ENCODE results near the gene MADCAM1. TPM values are rescaled to one million over a fixed set of nuclear protein-coding genes. Genes with fewer than 3 reads are reported as not detected.

The MADCAM1 gene
- total RNA-seq, 1 experiment from 2014 or later, result not detected

DNA sequence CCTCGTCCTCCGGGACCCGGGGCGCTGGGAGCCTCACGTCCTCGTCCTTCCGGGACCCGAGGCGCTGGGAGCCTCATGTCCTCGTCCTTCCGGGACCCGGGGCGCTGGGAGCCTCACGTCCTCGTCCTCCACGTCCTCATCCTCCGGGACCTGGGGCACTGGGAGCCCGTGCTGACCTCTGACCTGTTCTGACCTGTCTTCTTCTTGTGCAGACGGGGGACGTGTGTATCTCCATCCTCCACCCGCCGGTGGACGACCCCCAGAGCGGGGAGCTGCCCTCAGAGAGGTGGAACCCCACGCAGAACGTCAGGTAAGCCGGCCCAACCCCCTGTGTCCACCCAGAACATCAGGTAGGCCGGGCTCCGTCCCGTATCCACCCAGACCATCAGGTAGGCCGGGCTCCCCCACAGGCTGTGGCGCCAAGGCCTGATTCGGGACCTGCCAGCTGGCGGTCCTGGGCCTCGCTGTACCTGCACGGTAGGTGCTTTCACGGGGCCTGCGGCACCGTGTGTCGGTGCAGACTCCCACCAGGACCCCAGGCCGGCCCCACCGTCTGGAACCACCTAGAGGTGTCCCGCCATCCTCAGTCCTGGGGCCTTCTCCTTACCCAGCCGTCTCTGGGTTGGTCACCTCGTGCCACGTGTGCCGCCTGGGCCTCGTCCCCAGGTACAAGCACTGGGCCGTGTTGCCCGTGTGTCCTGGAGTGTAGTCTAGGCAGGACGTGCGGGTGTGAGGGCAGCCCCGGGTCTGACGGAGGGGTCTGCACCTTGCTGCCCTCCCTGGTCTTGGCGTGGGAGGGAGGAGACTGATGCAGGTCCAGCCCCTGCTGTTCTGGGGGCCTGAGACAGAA lies 40.0 kb downstream of the MADCAM1 start:
- no peak for DNase-seq (ENCODE audit: low read depth, low spot score)
- in situ Hi-C loops (cut with HindIII; ENCODE audit: low pct_unique_long_range_greater_than_20kb, low sequenced_read_pairs), result no loop called here

DNA sequence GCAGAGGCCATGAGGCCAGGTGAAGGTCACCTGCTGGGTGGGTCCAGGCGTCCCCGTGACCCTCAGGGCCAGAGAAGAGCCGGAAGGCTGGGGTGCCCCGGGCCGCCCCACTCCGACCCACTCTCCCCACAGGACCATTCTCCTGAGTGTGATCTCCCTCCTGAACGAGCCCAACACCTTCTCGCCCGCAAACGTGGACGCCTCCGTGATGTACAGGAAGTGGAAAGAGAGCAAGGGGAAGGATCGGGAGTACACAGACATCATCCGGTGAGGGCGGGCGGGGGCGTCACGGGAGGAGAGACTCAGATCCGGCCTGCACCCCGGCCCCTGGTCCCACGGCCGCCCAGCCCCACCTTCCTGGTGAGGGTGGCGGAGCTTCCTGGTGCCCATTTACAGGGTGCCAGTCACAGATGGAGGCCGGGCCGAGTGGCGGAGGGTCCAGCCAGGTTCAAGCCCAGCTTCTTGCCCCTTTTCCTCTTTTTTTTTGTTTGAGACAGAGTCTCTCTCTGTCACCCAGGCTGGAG lies 40.7 kb downstream of the MADCAM1 start:
- no peak for DNase-seq (ENCODE audit: low read depth, low spot score)
- in situ Hi-C loops (cut with HindIII; ENCODE audit: low pct_unique_long_range_greater_than_20kb, low sequenced_read_pairs), result no loop called here

DNA sequence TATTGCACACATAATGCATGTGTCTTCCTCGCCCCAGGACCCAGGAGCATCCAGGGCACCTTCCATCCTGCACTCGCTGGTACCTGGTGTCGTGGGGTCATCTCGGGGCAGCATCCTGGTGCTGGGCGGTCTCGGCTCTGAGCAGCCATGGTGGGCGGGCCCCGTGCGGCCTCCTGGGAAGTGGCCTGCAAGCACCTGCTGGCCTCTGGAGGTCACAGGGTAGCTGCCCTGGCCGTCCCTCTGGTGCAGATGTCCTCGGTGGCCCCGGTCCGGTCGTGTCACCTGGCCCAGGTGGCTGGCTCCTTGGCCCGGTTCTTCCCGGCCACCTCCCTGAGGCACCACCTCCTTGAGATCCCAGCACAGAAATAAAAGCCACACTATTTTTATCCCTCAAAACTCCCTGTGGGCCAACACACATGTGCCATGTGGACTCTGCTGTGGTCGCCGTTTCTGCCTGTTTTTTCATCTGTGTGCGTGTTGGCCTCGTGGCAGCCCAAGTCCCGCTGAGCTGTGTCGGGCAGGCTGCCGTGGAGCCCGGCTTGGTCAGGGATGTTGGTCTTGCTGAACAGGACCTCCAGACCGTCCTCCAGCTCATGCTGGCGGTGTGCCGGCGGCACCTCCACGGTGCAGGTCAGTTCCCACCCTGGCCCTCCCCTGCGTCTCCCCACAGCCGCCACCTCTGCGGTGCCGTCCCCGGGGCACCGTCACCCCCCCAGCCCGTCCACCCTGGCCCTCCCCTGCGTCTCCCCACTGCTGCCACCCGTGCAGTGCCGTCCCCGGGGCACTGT lies 42.5 kb downstream of the MADCAM1 start:
- in situ Hi-C loops (cut with HindIII; ENCODE audit: low pct_unique_long_range_greater_than_20kb, low sequenced_read_pairs), result no loop called here
- DNase-seq (ENCODE audit: low read depth, low spot score), result no peak

GRCh38 chr19:539429-540030 lies 43.2 kb downstream of the MADCAM1 start:
- in situ Hi-C loops (cut with HindIII; ENCODE audit: low pct_unique_long_range_greater_than_20kb, low sequenced_read_pairs), result no loop called here
- DNase-seq (ENCODE audit: low read depth, low spot score), result no peak

- no peak for DNase-seq (ENCODE audit: low read depth, low spot score)
- in situ Hi-C loops (cut with HindIII; ENCODE audit: low pct_unique_long_range_greater_than_20kb, low sequenced_read_pairs), result no loop called here
These were observed 44.8 kb downstream of the MADCAM1 start for GRCh38 chr19:540867-541637.

DNA sequence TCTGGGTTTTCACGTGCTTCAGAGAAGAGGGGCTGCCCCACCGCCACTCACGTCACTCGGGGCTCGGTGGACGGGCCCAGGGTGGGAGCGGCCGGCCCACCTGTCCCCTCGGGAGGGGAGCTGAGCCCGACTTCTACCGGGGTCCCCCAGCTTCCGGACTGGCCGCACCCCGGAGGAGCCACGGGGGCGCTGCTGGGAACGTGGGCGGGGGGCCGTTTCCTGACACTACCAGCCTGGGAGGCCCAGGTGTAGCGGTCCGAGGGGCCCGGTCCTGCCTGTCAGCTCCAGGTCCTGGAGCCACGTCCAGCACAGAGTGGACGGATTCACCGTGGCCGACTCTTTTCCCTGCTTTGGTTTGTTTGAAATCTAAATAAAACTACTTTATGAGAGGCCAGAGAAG lies 45.4 kb downstream of the MADCAM1 start:
- DNase-seq (ENCODE audit: low read depth, low spot score), result no peak
- in situ Hi-C loops (cut with HindIII; ENCODE audit: low pct_unique_long_range_greater_than_20kb, low sequenced_read_pairs), result no loop called here

DNA sequence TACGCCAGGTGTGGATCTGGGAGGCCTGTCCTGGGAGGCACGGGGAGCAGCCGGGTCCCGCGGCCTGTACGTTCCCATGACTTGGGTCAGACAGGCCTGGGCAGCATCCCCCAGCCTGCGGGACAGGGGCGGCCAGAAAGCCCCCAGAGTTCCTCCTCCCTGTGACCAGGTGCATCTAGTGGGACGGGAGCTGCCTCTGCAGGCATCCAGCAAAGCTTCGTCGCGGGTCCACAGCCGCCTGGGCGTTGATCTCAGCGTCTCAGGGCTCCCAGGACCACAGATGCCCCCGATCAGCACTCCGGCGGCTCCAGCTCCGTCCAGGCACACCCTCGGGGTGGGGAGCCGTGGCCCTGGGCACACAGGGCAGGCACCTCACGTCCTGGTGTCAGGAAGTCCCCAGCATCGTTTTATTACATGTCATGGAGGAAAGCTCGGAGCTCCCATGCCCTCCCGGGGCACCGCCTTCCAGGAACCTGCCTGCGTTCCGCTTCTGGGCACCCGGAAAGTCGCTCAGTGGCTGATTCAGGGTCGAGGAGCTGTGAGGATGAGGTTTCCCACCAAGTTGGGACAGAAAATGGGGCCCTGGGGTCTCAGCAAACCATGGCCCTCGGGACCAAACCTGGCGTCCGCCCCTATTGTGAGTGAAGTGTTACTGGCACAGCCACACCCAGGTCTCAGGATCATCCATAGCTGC lies 46.0 kb downstream of the MADCAM1 start:
- in situ Hi-C loops (cut with HindIII; ENCODE audit: low pct_unique_long_range_greater_than_20kb, low sequenced_read_pairs), result no loop called here
- DNase-seq (ENCODE audit: low read depth, low spot score), result no peak

DNA sequence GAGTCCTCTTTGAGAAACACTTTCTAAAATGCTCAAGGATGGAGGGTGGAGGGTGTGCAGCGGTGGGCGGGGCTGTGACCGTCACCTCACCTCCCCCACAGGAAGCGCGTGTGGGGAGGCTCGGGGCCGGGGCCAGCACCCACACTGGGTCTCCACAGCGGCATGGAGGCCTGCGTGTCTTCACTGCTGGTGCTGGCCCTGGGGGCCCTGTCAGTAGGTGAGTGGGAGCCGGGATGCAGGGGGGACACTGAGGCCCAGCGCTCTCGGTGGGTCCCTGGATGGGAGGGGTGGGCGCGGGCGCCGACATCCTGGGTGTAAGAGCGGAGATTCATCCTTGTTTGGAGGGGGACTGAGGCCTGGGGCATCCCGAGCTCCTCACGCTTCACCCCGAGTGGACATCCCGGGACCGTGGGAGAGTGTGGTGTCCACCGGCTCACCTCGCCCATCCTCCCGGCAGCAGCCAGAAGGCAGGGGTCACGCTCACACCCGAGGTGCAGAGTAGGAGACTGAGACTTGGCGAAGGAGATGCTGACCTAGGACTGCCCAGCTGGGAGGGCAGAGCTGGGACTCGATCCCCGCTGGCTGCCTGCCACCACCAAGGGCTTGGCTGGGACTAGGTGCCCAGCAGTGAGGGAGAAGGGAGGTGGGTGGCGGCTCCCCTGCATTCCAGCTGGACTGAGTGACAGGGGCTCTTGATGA lies 47.8 kb downstream of the MADCAM1 start, which contains the start of gene GZMM:
Gene GZMM, plus strand, starts transcription at position 144 of the 699 bp plus-strand sequence. Its CDS starts 19 bp downstream, at position 163.
- no peak for DNase-seq (ENCODE audit: low read depth, low spot score)
- in situ Hi-C loops (cut with HindIII; ENCODE audit: low pct_unique_long_range_greater_than_20kb, low sequenced_read_pairs), result no loop called here

GRCh38 chr19:547117-547516 lies 50.8 kb downstream of the MADCAM1 start:
- in situ Hi-C loops (cut with HindIII; ENCODE audit: low pct_unique_long_range_greater_than_20kb, low sequenced_read_pairs), result no loop called here

GRCh38 chr19:547836-548720 lies 51.8 kb downstream of the MADCAM1 start:
- in situ Hi-C loops (cut with HindIII; ENCODE audit: low pct_unique_long_range_greater_than_20kb, low sequenced_read_pairs), result no loop called here
- DNase-seq (ENCODE audit: low read depth, low spot score), result no peak

More at GRCh38 chr19:547117-547516, 50.8 kb downstream of the MADCAM1 start:
- no peak for DNase-seq (ENCODE audit: low read depth, low spot score)

- no peak for DNase-seq (ENCODE audit: low read depth, low spot score)
- in situ Hi-C loops (cut with HindIII; ENCODE audit: low pct_unique_long_range_greater_than_20kb, low sequenced_read_pairs), result no loop called here
These were observed 52.9 kb downstream of the MADCAM1 start for GRCh38 chr19:548886-549830.

GRCh38 chr19:554817-555216 lies 58.5 kb downstream of the MADCAM1 start:
- DNase-seq (ENCODE audit: low read depth, low spot score), result no peak
- in situ Hi-C loops (cut with HindIII; ENCODE audit: low pct_unique_long_range_greater_than_20kb, low sequenced_read_pairs), result no loop called here
